Kasumi-1 (cell line): ENCODE results near the gene FBLN5.

Source experiments
- DNase-seq, 2 experiments: peaks; one replicate each; lab custom pipeline; 2025; lab: John Stamatoyannopoulos, UW

FBLN5 gene

DNA sequence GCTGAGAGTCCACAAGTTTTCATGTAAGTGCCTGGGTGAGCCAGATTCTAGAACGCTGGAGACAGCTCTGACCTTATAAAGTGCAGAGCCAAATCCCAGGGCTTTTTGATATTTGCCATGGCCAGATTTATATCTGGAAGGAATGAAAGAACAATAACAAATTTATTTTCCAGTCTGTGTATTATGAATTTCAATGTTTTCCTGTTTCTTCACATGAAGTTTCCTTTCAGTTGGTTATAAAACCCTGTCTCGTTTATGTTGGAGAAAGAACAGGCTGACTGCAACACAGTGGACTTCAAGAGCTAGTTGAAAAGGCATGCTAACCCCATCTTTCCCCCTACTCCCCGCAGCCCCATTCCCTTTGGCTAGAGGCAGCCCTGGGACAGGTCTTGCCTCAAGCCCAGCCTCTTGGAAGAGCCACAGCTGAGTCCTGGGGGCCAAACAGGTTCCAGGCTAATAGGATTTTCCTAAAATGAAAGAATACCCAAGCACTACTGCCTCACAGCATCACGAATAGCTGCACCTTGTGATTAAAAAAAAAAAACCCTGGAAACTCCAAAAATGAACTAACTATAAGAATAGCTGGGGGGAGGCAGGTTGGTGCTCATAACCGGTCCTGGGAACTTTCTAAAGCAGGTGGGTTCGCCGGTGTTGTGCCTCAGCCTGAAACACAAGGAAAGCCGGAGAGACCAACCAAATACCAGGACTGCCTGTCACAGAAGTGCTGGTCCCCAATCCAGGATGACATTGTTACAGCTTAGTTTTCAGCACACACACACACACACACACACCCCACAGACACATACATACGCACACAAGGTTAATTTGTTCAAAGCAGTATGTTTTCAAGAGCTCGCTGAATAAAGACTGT is 1.5 kb downstream of the FBLN5 start:
- DNase-seq, result no peak

DNA sequence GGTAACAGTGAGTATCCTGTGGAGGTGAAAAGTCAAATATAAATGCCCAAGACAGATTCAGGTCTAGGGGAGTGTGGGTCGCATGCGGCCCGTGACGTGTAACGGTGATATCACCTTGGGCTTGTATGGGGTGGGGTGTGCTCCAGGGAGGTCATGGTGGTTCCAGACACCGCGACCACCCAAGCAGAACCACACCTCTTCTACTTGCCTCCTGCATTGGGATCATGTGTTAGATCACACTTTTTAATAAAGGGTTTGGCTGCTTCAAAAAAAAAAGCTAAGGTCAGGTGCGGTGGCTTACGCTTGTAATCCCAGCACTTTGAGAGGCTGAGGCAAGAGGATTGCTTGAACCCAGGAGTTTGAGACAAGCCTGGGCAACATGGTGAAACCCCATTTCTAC is 4.5 kb downstream of the FBLN5 start:
- no peak for DNase-seq

DNA sequence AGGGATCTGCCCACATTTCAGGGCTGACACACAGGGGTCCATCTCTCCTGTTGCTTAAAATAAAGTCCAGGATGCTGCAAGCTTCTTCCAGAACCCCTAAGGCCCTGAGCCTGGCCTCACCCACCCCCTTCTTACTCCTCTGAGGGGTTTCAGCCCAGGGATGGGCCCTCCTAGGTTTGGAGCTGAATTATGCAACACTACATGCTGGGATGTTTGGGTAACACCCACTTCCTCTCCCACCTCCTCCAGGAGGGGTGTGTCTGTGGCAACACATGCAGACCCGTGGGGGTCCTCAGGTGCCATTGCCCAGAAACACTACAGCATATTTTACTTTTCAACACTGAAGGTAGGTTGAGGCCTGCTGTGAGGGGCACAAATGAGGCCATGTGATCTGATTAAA is 5.4 kb downstream of the FBLN5 start:
- DNase-seq, result no peak

DNA sequence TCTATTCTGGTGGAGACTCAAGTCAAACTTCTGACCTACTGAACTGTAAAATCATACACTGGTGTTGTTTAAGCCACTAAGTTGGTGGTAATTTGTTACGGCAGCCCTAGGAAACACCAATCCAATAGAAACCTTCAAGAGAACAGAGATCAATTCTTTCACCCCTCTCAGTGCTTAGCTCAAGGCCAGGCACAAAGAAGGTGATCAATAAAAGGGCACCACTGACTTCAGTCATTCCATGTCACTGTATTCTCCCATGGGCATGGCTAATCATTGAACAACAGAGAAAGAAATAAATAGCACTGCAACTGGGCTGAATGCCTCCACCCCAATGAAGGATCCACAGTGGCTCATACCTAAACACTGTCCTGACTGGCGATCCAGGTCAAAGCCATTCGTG is 7.3 kb downstream of the FBLN5 start:
- no peak for DNase-seq

DNA sequence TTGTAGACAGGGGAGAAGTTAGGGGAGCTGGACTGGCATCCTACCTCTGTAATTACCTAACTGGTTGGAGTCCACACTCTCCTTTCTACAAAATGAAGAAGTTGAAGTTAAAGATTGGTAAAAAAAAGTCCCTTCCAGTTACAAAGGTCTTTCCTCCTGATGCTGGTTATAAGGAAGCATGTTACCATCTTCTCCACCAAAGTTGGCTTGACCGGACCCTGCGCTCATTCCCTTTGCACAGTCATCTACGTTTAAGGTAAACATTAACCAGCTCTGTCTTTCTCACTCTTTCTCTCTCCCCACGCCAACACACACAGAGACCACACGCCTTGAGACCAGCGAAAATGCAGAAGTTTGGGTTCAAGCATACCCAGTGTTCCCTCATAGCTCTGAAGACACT is 11.9 kb downstream of the FBLN5 start:
- no peak for DNase-seq

DNA sequence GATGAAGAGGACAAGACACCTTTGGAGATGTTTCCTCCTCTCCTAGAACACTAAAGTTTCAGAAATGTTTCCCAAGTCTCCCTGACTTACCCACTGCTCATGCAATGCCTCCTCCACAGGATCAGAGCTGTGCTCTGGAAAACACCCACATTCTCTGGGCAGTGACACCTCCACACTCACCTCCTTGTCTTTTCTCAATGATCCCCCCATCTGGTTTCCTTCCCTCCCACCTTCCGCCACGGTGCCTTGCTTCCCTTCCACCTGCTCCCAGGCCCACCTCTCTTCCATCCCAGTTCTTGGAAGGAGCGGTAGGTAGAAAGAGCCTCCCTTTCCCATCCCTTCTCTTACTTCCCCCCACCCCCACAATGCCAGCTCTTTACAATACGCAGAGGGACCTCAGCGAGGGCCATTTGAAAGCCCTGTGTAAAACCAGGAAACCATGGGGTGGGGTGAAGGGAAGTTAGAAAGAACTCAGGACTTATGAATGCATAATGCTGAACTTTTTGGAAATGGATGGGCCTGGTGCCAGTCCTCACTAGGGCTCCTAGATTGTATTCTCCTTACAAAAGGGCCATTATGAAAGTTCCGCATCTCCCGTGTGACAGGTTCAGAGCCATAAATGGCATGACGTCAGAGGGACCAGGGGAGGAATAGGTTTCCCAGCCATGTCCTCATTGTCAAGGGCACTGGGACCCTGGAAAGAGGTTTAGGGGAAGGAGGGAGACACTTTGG is 12.8 kb downstream of the FBLN5 start:
- DNase-seq, result no peak

DNA sequence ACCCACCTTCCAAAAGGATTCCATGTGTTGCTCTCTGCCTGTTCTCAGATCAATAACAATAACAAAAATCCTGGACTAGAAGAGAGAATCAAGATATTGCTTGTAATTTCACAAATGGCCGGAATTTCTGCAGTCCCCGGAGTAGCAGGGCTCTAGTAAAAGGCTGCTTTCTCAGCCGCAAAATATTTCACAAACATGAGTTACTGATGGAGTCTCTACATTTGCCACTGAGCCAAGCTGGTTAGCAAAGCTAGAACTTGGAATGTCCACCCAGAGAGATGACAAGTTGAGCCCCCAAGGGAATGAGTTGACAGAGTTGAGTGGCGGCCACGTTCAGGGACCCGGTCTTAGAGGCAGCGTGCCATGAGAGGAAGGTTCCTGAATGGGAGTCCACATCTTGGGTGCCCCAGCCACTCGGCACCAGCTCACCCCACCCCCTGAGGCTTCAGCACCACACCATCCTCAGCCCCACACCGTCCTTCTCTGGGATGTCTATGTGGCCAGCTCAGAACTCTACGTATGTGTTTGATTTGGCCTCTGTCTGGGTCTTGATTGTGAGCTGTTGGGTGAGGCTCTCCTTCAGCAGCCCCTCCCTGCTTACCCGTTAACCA is 15.9 kb downstream of the FBLN5 start:
- DNase-seq, result no peak

DNA sequence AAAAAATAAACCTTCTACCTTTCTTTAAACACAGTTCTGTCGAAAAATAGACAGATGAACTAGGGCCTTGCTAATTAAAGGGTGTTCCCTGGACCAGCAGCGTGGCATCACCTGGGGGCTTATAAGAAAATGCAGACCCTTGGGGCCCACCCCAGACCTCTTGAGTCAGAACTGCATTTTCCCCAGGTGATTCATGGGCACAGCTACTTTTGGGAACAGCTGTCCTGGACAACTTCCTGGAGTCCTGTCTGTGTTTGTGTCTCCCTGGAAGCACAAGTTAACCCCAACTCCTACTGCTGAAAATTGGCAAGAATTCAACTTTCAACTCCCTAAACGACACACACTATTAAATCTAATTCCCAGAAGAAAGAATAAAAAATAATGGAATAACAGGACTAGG is 17.8 kb downstream of the FBLN5 start:
- no peak for DNase-seq

DNA sequence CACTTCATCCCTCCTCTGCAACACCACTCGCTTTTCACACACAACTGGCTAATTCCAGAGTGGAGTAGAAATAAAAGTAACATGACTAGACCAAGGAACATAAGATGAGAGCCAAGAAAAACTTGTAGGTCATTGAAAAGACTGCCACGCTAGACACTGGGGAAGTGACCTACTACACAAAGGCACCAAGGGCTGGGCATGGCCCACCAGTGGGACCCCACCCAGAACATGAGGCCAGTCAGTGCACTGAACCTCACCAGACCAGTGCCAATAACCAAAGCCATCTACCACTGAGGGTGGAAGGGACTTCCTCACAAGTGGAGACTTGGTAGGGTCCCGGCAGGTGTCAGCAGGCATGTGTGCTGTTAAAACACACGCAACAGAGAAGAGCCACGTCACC is 19.7 kb downstream of the FBLN5 start:
- no peak for DNase-seq

DNA sequence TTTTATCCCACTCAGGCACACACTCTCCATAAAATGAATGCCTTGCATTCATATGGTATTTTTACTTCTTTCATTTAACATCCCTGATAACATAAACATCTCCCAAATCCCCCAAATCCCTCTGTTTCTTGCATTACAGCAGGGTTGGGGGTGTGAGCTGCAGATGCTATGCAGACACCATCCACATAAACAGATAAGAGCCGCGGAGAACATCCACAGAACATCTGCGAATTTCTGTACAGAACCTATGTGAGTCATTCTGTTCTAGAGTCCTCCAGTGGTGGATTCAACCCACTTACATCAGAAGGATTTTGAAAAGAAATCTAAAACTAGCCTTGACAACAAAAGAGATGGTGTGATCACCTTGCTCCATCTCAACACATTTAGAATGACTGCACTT is 20.3 kb downstream of the FBLN5 start:
- DNase-seq, result no peak

DNA sequence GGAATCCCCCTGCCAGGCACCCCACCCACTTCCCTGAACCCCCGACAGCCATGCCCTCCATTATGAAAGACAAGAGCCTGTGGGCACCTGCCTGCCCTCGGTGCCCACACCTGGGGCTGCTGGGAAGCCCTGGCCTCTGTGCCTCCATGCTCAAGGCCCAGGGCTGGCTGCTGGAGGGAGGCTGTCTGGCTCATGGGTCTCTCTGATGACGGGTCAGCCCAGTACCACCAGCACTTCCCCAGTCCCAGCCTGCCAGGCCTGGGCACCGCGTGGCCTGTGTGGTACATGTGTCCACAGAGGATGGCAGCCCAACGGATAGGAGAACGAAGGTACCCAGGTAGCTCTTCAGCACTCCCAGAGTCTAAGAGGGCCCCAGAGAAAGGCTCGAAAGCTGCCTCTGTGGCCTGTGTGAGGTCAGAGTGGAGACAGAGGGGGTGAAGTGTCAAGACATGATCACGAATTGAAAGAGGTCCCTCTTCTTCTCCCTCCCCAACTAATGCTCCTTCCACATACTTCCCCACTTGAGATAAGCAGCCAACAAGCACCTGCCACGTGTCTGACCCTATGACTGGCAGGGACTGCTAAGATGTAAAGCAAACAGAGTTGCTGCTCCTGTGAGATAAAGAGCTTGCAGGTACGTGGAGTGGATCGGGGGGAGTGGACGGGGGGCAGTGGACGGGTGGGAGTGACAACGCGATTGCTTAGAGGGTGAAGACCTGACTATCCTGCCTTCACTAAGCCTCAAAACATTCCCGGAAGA is 21.2 kb downstream of the FBLN5 start:
- DNase-seq, result no peak

DNA sequence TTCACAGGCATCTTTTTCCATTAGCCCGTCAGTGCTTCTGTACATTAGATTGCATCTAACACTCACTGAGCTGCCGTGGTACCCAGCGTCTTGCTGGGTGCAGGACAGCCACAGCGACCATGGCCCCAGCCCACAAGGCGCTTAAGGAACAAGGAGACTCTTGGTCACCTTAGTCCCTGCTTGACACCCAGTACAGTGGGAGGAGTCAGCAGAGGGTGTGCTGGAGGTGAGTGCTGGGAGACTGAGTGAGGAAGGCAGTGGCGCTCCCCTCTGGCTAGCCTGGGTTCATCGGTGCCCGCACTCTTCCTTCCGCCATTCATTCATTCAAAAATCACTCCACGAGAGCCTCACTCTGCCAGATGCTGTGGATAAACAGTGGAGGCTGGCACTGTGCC is 21.8 kb downstream of the FBLN5 start:
- no peak for DNase-seq

DNA sequence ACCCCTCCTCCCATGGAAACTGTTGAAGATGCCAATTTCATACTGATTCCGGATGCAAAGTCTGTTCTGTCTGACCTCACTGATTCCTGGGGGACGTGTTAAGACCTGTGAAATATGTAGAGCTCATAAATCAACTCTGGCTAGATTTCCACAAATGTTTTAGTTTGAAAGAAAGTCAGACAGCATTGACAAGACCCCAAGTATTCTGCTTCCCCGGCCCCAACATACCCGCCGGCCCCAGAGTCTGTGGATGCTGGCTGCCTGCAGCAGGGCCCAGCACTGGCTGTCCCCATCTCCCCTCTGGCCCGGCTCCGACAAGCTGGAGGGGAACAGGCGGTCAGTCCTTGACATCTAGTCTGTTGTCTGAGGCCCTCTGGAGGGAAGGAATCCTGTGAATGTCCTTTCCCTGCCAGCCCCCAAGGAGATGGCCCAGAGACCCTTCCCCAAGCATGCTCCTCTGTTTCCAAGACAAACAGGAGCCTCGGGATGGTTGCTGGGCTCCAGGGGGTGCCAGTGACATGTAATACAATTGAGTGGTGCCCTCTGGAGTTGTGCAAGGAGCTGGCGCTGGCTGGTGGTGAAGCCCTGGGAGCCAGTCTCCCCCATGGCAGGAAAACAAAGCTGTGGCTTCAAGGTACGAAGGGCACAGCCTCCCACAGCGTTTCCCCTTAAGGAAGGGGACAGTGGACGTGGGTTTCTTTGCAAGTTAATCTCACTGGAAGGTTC is 22.3 kb downstream of the FBLN5 start:
- no peak for DNase-seq

DNA sequence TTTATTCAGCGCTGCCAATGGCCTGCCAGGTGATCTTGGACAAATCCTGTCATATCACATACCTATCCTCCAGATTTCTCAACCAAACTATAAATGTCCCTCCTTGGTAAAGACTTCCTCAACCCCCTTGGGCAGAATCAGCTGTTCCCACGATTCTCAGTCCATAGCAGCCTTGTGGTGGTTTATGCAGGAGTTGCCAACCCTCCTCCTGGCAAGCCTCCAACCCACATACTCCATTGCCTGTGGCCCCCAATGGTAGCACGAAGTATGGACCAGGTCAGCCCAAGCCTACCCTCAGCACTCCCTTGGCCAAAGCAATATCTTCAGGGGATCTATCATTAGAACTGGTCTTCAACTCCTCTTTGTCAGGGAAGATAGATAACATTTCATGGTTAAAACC is 27.0 kb downstream of the FBLN5 start:
- no peak for DNase-seq

DNA sequence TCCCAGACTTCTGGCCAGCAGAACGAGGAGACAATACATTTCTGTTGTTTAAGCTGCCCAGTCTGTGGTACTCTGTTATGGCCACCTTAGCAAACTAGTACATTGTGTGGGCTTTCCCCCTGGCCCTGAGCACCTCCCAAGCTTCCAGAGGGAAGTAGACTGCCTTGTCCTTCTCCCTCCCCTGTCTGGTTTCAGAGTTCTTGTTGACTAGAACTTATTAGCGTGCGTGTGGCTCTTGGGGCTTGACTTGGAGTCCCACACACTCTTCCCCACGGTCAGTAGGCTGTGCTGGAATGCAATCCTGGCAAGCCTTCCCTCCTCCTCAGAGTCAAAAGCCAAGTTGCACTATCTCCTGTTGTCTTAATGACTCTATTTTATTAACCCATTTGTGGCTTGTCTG is 27.7 kb downstream of the FBLN5 start:
- DNase-seq, result no peak

DNA sequence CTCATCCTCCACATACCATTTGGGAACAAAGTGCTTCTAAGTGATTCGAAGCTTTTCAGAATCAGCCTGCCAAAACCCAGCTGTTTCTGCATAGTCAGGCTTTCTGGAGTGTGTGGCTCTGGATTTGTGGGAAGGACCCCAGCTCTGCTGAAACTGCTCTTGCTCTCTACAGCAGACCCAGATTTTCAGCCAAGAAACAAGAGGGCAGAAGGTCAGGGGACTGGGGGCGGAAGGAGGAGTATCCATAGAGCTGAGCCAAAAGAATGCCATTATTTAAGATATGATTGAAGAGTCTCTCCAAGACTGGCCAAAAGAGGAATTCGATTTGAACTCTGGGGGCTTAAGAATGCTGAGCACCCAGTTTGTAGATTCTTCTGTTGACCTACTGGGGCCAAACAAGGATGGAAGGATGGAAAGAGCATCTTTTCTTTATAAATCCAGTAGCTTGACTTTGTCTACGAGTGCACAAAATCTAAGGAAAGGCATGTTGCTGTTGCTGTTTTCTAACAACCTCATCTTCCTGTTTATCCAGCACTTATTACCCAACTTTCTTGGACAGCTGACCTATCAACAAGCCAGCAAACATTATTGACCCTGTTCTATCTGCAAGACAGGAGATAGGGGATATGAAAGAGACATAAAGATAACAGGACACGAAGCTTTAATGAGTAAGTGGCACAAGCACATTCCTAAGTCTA is 29.2 kb downstream of the FBLN5 start:
- no peak for DNase-seq

DNA sequence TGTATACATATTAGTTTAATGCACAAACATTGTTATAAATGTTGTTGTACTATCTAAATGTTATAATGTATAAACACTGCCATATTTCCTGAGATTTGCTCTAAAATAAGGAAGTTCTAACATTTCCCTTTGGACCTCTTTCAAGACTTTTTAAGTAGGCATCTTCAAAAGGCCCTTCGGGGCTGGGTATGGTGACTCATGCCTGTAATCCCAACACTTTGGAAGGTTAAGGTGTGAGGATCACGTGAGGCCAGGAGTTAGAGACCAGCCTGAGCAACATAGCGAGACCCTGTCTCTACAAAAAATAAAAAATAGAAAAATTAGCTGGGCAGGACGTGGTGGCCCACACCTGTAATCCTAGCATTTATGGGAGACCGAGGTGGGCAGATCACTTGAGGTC is 35.5 kb downstream of the FBLN5 start:
- DNase-seq, result no peak

DNA sequence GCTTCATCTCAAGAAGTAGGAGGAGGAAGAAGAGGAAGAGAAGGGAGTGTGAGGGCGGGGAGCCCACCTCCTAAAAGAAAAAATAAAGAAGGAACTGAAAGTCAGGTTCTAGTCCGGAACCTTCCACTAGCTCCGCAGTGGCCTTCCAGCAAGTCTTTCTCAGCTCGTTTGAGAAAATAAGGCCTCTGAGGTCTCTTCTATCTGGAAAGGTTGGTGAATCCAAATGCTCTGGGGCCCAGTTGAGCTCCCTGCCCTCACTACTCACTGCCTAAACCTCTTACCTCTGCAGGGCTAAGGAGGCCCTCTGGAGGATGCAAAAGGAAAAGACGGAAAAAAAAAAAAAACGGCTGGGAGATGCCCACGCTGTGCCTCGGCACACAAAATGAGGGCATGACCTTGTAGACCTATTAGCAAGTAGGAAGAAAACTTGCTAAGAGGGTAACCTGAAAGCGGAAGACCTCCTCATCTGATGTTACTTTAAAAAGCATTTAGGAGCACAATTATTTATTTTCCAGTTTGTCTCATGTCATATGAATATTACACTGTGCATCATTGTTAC is 35.9 kb downstream of the FBLN5 start:
- peak; percentile 65 to 74 for DNase-seq

DNA sequence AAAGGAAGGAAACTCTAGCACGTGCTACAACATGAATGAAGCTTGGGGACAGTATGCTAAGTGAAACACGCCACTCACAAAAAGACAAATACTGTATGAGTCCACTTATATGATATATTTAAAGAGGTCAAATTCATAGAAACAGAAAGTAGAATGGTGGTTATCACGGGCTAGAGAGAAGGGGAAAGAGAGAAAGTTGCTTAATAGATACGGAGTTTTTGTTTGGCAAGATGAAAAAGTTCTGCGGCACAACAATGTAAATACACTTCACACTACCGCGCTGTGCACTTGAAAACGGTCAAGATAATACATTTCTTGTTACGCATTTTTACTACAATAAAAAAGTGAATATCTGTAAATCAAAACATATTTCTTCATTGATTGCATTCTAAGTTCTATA is 37.3 kb downstream of the FBLN5 start:
- no peak for DNase-seq

DNA sequence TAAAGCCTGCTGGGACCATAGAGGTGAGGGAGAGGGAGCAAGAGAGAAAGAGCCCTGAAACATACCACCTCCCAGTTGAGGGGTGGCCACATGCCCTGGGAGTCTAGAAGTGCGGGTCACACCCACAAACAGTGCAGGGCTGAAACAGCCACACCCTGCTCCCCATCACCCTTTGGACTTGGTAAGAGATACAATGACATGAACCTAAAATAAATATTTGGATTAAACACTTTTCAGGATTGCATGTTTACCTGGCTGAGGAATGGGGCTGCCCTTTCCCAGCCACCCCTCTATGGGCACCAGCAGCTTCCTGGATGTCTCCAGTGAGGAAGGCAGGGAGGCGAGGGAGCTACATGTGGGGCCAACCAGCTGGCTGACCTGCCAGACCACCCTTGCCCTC is 41.1 kb downstream of the FBLN5 start:
- DNase-seq, result no peak
